ENCODE results near the gene HAUS2. TPM values are rescaled to one million over a fixed set of nuclear protein-coding genes. Genes with fewer than 3 reads are reported as not detected.

HAUS2 gene
- total and polyA plus RNA-seq, 2 of the 4 experiments (the other 2 are of a cell fraction) = 18.4 to 22.4 TPM

DNA sequence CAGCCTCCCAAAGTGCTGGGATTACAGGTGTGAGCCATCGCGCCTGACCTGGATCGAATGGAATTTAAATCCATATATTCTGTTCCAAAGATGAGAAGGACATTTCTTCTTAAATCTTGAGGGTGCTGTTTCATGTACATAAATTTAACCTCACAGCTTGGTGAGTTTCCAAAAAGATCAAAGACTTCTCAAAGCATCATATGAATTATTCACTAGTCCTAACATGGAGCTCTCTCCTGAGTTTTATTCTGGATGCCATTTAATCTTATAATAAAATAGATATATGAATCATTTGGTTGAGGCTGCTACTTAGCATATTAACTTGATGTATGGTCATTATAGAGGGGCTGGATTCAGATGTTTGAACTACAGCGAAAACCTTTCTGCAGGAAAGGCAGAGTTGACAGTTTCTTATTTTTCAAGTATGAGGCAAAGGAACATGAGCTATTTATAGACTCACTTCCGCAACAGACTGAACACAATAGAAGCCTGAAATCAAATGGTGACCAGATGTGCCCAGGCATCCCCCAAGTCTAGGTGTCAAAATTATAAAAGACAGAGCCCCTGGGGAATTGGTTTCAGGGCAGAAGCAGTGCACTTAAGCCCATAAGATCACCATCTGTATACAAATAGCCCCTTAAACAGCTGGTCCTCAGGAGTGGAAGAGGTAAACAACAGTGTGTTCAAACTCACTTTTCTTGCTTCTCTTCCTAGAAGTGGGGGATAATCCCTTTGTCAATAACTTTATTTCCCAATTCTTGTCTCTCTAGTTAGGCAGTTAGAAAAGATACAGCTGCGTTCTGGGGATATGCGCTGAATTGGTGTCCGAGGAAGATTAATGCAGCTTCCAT, 56.5 kb downstream of the HAUS2 start:
- H4K8ac ChIP-seq (ENCODE audit: low read depth in 2 of 2, low read length in 2 of 2) = 0 out of 4 replicates have a peak overlapping the region, but pooled peaks of 1 of the 2 experiments have one; percentile 17
- WGBS, 2 experiments (ENCODE audit: extremely low coverage in 2 of 2, insufficient read length in 1 of 2) = no CpG with 5 or more reads among the region's 8 CpGs
- CTCF ChIA-PET = no interaction called here
- H2AK5ac ChIP-seq (ENCODE audit: low read depth, low read length) = no peak overlapping the region
- no peak overlapping the region; the same call in 1 of the 2 replicates for H4K5ac ChIP-seq (ENCODE audit: low read depth, low read length)
- dilution Hi-C loops (cut with HindIII; ENCODE audit: low sequenced_read_pairs, unreplicated experiment) = no loop called here
- ATAC-seq (ENCODE audit: low read depth) (no peak), DNase-seq (peak; percentile 32)
- no peak overlapping the region for H3K18ac ChIP-seq (ENCODE audit: low read depth, low read length)
- no peaks in the 10 kb centered on the region for H3K27me3 ChIP-seq (ENCODE audit: control insufficient read depth, insufficient read depth, low read length)
- TF ChIP-seq, protein P1, sequence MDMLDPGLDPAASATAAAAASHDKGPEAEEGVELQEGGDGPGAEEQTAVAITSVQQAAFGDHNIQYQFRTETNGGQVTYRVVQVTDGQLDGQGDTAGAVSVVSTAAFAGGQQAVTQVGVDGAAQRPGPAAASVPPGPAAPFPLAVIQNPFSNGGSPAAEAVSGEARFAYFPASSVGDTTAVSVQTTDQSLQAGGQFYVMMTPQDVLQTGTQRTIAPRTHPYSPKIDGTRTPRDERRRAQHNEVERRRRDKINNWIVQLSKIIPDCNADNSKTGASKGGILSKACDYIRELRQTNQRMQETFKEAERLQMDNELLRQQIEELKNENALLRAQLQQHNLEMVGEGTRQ (IDR thresholded peaks at IDR 0.05; ENCODE audit: low read depth, low read length) = no peak
- TF ChIP-seq MAZ (IDR thresholded peaks at IDR 0.05; ENCODE audit: borderline replicate concordance, low read depth, low read length) (no peak), NFE2L2 (IDR thresholded peaks at IDR 0.05; ENCODE audit: low read depth, low read length) (no peak), POLR2A (IDR thresholded peaks at IDR 0.05; ENCODE audit: low read depth, low read length) (no peak), CEBPB (IDR thresholded peaks at IDR 0.05; ENCODE audit: low read depth, low read length) (no peak), FOS (IDR thresholded peaks at IDR 0.05; ENCODE audit: low read depth, low read length) (no peak), RFX5 (IDR thresholded peaks at IDR 0.05; ENCODE audit: low read depth, low read length) (no peak)
- H3K56ac ChIP-seq (ENCODE audit: extremely low read depth, insufficient read depth, low read length) = no peak overlapping the region
- peak overlapping the region; percentile 1; the same call in 1 of the 2 replicates for H3K4ac ChIP-seq (ENCODE audit: low read depth, low read length)
- no peak overlapping the region; the same call in 1 of the 2 replicates for H3K23ac ChIP-seq (ENCODE audit: low read depth, low read length)
- intact Hi-C loops (cut with micrococcal nuclease) = no loop called here
- no peaks in the 10 kb centered on the region for H3K36me3 ChIP-seq (ENCODE audit: control insufficient read depth, insufficient read depth, low read length)
- H2BK20ac ChIP-seq (ENCODE audit: low read depth, low read length) = no peak overlapping the region
- no peak overlapping the region for H2AFZ ChIP-seq (replicated peaks; ENCODE audit: low read length, poor library complexity)
- no peak overlapping the region for H2BK15ac ChIP-seq (ENCODE audit: low read depth, low read length)
- BruUV-seq (replicated peaks) = no TSS peak
- H4K20me1 ChIP-seq (ENCODE audit: insufficient read depth, low read length) = no peaks in the 10 kb centered on the region
- peaks cover 13 to 26% of the 10 kb centered on the region in 2 experiments; a peak in 3 of 4 replicates for H3K79me1 ChIP-seq (ENCODE audit: low read depth in 1 of 2, low read length in 2 of 2)
- H3K9me3 ChIP-seq (ENCODE audit: control insufficient read depth, insufficient read depth, low read length) = no peaks in the 10 kb centered on the region
- peaks cover 4% of the 10 kb centered on the region for H3K9me1 ChIP-seq (ENCODE audit: insufficient read depth, low read length)
- no peak overlapping the region for H2BK120ac ChIP-seq (ENCODE audit: low read depth, low read length)
- H2AK9ac ChIP-seq (replicated peaks; ENCODE audit: low read depth, low read length, poor library complexity) = no peak overlapping the region
- 0 out of 2 replicates have a peak overlapping the region, but pooled peaks have one; percentile 19 for H3K14ac ChIP-seq (replicated peaks; ENCODE audit: low read depth, low read length)
- no peak overlapping the region for H4K91ac ChIP-seq (ENCODE audit: insufficient read depth, low read depth, low read length)
- H3K4me3 ChIP-seq (ENCODE audit: insufficient read depth, low read depth, low read length) = no peak overlapping the region
- no peak overlapping the region for H3K9ac ChIP-seq (ENCODE audit: low read depth, low read length)
- H3K4me1 ChIP-seq (ENCODE audit: control insufficient read depth, insufficient read depth, low read length) = no peaks in the 10 kb centered on the region
- no peak overlapping the region for H3K4me2 ChIP-seq (ENCODE audit: low read depth, low read length)
- no peak overlapping the region for H2BK5ac ChIP-seq (ENCODE audit: low read depth, low read length, poor library complexity, severe bottlenecking)
- in situ Hi-C loops (cut with MboI; ENCODE audit: low sequenced_read_pairs) = no loop called here
- H3K27ac ChIP-seq (ENCODE audit: insufficient read depth, low read length) = no peak overlapping the region
- POLR2A ChIA-PET (ENCODE audit: unreplicated experiment) = no interaction called here

All from IMR-90 (cell line).